ENCODE results near the gene GRAMD1B.

- TF ChIP-seq CTCF (IDR thresholded peaks at IDR 0.05; ENCODE audit: poor library complexity): no peak
- TF ChIP-seq EZH2 (IDR thresholded peaks at IDR 0.05; ENCODE audit: borderline replicate concordance): no peak
- TF ChIP-seq EZH2phosphoT487 (IDR thresholded peaks at IDR 0.05; ENCODE audit: low read depth, severe bottlenecking, unreplicated experiment): no peak
Measured at GRCh38 chr11:123521930-123522329, 91.9 kb downstream of the GRAMD1B start.
